ENCODE measurements around the gene TMTC2.

DNA sequence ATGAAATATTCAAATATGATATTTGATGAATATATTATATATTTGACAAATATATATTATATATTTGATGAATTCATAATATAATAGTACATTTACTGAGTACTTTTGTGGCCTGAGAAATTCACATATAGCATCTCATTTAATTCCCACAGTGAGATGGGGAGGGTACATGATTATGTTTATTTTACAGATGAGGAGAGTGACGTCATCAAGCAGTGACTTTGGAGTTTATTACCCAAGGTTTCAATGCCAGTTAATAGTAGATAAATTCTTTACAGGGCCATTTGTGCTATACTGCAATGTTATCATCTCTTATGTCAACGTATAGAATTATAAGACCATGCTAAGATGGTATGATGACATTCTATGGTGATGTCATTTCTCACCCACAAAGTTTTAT is 352.7 kb downstream of the TMTC2 start:
- TF ChIP-seq, protein P1, sequence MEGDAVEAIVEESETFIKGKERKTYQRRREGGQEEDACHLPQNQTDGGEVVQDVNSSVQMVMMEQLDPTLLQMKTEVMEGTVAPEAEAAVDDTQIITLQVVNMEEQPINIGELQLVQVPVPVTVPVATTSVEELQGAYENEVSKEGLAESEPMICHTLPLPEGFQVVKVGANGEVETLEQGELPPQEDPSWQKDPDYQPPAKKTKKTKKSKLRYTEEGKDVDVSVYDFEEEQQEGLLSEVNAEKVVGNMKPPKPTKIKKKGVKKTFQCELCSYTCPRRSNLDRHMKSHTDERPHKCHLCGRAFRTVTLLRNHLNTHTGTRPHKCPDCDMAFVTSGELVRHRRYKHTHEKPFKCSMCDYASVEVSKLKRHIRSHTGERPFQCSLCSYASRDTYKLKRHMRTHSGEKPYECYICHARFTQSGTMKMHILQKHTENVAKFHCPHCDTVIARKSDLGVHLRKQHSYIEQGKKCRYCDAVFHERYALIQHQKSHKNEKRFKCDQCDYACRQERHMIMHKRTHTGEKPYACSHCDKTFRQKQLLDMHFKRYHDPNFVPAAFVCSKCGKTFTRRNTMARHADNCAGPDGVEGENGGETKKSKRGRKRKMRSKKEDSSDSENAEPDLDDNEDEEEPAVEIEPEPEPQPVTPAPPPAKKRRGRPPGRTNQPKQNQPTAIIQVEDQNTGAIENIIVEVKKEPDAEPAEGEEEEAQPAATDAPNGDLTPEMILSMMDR (IDR thresholded peaks at IDR 0.05; ENCODE audit: poor library complexity): no peak
- TF ChIP-seq EZH2 (IDR thresholded peaks at IDR 0.05; ENCODE audit: borderline replicate concordance): no peak
- no peak for TF ChIP-seq EZH2phosphoT487 (IDR thresholded peaks at IDR 0.05; ENCODE audit: low read depth, severe bottlenecking, unreplicated experiment)

Data from hepatocyte (in vitro differentiated cells).